GM18505 (cell line): Measurements from ENCODE around the gene DDIAS.
"Not testable (repeated sequence)": the region's sequence is repeated elsewhere in the genome, so short reads cannot be mapped to it uniquely, and the experiment has no call there.

Experiments
- ATAC-seq: cut with Tn5 transposase; IDR thresholded peaks from one replicate; pipeline ENCODE4 v1.9.1; 2021; ENCODE audit not compliant: unreplicated experiment
- POLR2A ChIP-seq: IDR thresholded peaks from 4 replicates; pipeline ENCODE4 v1.6.1; 2011; ENCODE audit warnings: borderline replicate concordance; ENCODE audit not compliant: insufficient read depth, insufficient read length; ENCODE audit errors: extremely low read depth

Gene DDIAS, protein sequence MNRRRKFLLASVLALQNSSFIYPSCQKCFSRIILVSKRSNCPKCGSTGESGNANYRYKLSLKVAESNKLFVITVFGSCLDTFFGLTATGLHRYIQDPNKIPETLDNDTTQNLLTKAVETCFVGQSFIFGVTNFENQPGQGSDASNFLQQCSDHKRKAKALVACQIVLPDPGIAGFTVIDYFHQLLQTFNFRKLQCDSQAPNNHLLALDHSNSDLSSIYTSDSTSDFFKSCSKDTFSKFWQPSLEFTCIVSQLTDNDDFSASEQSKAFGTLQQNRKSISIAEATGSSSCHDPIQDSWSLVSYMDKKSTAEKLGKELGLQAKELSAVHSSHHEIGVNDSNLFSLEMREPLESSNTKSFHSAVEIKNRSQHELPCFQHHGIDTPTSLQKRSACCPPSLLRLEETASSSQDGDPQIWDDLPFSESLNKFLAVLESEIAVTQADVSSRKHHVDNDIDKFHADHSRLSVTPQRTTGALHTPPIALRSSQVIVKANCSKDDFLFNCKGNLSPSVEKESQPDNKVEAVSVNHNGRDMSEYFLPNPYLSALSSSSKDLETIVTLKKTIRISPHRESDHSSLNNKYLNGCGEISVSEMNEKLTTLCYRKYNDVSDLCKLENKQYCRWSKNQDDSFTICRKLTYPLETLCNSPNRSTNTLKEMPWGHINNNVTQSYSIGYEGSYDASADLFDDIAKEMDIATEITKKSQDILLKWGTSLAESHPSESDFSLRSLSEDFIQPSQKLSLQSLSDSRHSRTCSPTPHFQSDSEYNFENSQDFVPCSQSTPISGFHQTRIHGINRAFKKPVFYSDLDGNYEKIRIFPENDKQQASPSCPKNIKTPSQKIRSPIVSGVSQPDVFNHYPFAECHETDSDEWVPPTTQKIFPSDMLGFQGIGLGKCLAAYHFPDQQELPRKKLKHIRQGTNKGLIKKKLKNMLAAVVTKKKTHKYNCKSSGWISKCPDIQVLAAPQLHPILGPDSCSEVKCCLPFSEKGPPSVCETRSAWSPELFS

DNA sequence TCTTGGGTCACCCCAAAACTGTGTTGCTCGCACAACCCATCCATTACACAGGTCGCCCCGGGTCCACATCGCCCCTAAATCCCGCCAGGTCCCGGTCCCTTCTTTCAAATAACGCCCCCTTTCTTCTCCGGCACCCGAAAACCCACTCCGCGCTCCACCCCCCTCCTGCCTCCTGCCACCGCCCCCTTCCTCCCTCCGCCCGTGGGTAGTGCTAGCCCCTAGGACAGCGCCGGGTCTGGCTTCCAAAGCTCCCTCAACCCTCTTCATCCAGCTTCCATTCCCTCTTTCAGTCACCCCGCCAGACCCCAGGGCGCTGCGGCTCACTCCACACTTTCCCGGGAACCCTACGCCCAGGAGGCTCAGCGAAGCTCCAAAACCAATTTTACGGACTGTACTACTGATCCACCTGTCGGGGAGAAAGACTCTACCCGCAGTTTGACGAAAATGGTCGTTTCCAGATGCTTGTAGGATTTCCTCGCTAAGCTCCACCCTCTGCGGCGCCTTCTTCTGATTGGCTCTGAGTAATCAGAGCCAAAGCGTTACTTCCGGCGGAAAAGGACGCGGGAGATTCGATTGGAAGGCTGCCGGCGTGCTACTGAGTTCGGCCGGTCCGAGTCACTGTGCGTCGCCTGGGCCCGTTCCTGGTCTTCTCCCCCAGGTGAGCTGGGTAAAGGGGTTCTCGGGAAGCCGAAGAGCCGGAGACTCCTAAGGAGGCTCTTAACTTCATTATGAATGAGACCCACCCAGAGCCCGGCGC lies at the start of gene DDIAS:
TSS of gene DDIAS (plus strand) at position 572 of the 757 bp plus-strand sequence. CDS start 13,003 bp downstream, outside the sequence.
- peak; percentile 55 for TF ChIP-seq POLR2A
- ATAC-seq: peak; percentile 64

- ATAC-seq: no peak
- TF ChIP-seq POLR2A: no peak
Observed at GRCh38 chr11:82854242-82854641, 47.3 kb upstream of the DDIAS start.

GRCh38 chr11:82854916-82855315 lies 46.6 kb upstream of the DDIAS start:
- not testable (repeated sequence) for ATAC-seq

- ATAC-seq: no peak
- TF ChIP-seq POLR2A: no peak
Observed at GRCh38 chr11:82855616-82856015, 45.9 kb upstream of the DDIAS start.

DNA sequence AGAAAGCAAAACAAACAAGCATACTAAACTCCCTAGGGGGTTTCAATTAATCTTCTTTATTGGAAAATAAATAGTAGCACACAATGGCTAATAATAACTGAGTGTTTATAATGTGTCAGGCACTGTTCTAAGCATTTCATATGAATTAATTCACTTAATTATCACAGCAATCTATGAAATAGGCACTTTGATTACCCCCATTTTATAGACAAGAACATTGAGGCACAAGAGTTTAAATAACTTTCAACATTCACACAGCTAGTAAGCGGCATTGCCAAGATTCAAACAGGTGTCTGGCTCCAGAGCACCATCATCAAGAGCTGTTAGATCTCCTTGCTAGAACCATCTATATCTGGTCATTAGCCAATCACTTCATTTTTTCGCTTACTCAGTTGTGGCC lies 44.4 kb upstream of the DDIAS start:
- ATAC-seq: no peak
- no peak for TF ChIP-seq POLR2A

GRCh38 chr11:82858133-82858532 lies 43.4 kb upstream of the DDIAS start:
- ATAC-seq: no peak
- no peak for TF ChIP-seq POLR2A

GRCh38 chr11:82858556-82859091 lies 42.9 kb upstream of the DDIAS start:
- no peak for ATAC-seq
- TF ChIP-seq POLR2A: no peak

- no peak for ATAC-seq
- TF ChIP-seq POLR2A: no peak
Observed at GRCh38 chr11:82859750-82860149, 41.8 kb upstream of the DDIAS start.

- no peak for TF ChIP-seq POLR2A
- ATAC-seq: no peak
Observed at GRCh38 chr11:82862379-82862778, 39.2 kb upstream of the DDIAS start.

DNA sequence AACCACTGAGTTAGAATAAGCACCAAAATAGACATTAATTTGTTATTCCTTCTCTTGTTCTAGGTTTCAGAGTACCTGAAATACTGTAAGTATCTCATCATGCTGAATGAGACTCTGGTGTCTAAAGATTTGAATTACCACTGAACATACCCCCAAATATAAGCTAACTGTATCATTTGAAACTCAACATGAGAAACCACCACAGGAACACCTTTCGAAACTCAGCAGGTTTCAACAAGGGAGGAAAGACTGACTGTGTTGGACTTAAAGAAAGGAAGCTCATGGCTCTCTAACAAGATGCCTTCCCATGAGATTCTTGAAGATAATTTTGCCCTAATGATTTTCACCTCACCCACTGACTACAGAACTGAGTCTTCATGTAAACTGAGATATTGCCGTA lies 38.3 kb upstream of the DDIAS start:
- no peak for ATAC-seq
- no peak for TF ChIP-seq POLR2A

- no peak for ATAC-seq
- TF ChIP-seq POLR2A: no peak
Observed at GRCh38 chr11:82864268-82864667, 37.3 kb upstream of the DDIAS start.

GRCh38 chr11:82865841-82866240 lies 35.7 kb upstream of the DDIAS start:
- TF ChIP-seq POLR2A: no peak
- ATAC-seq: no peak

DNA sequence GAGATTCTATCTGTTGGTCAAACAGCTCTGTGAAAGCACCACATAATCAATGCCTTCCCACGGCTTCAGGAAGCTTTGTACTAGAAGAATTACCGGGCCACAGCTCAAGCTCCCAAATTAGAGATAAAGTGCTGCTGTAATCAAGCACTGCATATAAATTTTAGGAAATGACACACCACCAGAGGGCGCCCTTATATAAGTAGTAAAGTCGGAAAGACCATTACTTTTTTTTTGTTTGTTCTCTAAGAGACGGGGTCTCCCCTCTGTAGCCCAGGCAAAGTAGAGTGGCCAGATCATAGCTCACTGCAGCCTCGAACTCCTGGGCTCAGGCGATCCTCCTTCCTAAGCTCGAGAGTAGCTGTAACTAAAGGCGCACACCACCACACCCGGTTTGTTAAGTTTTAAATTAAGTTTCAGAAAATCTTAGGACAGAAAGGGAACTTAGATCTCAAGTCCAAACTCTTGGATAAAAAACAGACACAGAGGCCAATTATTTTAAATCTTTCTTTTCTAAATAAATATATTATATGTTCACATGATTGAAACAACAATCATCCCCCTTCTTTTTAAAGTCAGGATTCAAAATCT lies 33.9 kb upstream of the DDIAS start:
- no peak for ATAC-seq

GRCh38 chr11:82869657-82870056 lies 31.9 kb upstream of the DDIAS start:
- TF ChIP-seq POLR2A: no peak
- ATAC-seq: no peak

More for the DNA sequence above, 33.9 kb upstream of the DDIAS start:
- TF ChIP-seq POLR2A: no peak
